Medulla oblongata (tissue), 1 donor: Measurements from ENCODE around the gene SOS2.
"Not testable (repeated sequence)": the region's sequence is repeated elsewhere in the genome, so short reads cannot be mapped to it uniquely, and the experiment has no call there.

ENCODE experiments used
- DNase-seq: peaks from one replicate; pipeline ENCODE4 v3.0.0-alpha.2; 2015; ENCODE audit errors: extremely low spot score

Gene SOS2

DNA sequence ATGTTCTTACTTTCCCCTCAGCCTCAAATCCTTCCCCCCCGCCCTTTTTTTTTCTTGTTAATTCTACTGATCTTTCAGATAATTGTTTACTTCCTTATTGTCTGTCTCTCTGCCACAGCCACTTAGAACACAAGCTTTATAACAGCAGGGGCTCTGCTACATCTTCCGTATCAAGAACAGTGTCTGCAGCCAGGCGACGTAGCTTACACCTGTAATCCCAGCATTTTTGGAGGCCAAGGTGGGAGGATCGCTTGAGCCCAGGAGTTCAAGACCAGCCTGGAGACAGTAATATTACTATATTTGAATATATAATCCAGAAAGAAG, 5.4 kb downstream of the SOS2 start:
- no peak for DNase-seq

DNA sequence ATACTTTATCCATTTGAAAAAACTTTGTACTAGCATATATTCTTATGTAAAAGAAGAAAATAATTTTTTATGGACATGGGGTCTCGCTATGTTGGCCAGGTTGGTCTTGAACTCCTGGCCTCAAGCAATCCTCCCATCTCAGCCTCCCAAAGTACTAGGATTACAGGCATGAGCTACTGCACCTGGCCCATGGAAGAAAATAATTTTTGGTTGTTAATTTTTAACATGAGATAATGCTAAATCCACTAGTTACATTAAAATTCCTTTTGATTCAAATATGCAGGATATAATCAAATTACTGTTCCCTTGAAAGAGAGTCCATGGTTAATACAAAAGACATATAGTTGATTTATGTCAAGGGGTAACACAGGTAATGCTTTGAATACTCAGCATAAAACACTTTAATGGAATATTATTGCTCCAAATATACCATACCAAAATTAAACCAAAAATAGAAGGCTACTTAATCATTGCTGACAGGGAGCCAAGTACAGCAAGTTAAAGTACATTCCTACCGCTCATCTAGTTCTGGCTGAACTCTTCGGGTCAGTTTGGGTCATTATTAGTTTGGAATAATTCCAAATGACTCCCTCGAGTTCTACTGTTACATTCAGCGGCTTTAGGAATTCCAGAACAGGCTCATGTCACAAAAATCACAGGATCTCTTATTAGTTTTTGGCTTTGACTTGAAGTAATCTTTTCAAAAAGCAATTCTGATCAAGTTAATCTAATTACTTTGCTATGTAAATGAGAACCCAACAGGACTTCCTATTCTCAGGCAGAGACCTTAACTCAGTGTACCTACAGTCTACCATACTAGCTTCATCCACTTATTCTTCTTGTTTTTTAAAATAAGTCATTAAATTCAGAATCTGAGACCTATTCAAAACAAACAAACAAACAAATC, 6.1 kb downstream of the SOS2 start:
- no peak for DNase-seq

GRCh38 chr14:50222055-50222613, 9.2 kb downstream of the SOS2 start:
- no peak for DNase-seq

DNA sequence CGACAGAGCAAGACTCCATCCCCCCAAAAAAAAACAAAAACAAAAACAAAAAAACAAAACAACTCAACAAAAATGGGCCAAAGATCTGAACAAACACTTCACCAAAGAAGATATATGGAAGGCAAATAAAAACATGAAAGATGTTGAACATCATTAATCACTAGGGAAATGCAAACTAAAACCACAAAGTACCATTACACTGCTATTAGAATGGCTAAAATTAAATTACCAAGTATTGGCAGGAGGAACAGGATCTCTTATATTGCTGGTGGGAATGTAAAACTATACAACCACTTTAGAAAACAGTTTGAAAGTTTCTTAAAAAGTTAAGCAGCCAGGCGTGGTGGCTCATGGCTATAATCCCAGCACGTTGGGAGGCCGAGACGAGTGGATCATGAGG, 12.9 kb downstream of the SOS2 start:
- DNase-seq: no peak

DNA sequence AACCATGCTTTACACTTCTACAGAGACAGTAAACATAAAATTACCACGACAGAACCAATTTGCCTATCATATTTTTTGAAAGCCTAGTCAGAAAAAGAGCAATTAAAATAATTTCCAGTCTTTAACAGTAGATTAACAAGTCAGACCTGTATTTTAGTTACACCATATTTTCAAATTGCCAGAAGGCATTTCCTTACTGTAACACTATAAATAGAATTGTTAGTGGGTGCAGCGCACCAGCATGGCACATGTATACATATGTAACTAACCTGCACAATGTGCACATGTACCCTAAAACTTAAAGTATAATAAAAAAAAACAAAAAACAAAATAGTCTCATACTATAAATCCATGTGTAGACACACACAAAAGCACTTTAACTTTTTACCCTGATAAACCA, 16.0 kb downstream of the SOS2 start:
- DNase-seq: no peak

DNA sequence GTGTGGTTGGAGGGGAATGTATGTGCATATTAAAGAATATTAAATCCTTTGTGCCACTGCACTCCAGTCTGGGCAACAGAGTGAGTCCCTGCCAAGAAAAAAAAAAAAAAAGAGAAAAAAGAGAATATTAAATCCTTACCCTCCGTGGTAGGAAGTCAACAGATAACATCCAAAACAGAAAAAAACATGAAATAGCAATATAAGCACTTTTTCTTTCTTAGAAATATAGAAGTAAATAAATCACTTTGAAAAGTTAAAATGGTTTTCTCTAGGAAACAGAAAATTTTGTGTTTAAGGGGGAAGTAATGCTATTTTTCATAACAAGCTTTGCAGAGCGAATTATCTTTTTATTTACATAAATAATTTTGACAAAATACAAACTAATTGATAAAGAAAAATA, 17.6 kb downstream of the SOS2 start:
- no peak for DNase-seq

DNA sequence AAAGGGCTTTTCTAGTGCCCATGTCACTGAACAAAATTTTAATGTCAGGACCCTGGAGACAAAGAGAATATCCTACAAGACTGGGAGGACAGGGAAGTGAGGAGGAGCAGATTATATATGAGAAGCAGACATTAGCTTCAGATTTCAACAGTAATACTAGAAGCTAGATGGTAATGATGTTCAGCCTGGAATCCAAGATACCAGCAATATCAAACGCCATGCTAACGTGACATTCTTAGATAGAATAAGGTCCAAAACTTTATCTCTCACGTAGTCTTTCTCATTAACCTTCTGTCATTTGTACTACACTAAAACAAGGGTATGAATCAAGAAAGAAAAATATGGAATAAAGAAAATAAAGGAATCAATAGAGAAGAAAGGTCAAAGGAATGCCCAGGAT, 18.7 kb downstream of the SOS2 start:
- DNase-seq: no peak

DNA sequence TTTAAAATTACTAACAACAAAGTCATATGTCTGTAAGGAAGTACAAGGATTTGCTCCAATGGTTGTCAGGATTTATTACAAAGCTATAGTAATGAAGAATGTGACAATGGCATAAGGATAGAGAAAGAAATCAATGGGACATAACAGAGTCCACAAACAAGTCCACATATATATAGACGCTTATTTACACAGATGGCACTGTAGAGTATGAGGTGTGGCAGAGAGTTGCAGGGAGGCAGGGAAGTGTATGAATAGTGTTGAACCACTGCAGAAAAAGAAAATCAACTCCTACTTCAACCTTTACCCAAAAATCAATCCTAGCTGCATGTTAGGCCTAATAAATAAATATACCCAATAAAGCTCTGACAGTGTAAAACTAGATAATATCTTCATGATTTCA, 21.3 kb downstream of the SOS2 start:
- DNase-seq: no peak

DNA sequence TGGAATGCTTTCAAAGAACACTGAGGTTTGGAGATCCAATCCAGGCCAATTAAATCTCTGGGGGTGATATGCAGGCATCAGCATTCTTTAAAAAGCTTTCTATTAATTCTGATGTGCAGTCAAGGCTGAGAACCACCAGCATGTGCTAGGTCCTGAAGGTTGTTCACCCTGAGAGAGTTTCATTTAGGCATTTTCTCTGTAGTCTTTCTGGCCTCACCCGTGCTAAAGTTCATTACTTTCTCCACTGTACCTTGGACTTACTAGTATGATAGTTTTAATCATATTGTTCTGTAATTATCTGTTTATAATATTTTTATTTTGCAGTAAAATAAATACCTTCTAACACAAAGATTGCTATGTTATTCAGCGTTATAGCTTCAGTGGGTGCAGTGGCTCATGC, 32.9 kb downstream of the SOS2 start:
- no peak for DNase-seq

DNA sequence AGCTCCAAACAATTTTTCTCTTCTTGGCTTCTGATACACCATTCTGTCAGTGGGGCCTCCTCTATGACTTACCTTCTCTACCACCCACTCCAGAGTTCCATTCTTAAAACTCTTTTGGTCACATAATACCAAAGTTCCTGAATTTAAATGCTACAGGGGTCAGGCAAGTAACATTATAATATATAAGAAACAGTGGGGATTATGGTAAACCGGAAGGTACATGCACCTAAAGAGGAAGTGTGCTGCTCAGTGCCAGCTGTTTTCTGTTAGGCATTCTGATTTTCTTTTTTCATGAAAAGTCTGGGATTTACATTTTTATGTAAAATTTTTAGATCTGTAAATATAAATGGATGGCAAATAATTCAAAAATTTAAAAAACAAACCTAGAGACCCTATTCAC, 39.9 kb downstream of the SOS2 start:
- DNase-seq: no peak

- no peak for DNase-seq
Observed at GRCh38 chr14:50186107-50186506, 45.3 kb downstream of the SOS2 start.

GRCh38 chr14:50173891-50174290, 57.5 kb downstream of the SOS2 start:
- DNase-seq: no peak

- no peak for DNase-seq
Observed at GRCh38 chr14:50171895-50172294, 59.5 kb downstream of the SOS2 start.

DNA sequence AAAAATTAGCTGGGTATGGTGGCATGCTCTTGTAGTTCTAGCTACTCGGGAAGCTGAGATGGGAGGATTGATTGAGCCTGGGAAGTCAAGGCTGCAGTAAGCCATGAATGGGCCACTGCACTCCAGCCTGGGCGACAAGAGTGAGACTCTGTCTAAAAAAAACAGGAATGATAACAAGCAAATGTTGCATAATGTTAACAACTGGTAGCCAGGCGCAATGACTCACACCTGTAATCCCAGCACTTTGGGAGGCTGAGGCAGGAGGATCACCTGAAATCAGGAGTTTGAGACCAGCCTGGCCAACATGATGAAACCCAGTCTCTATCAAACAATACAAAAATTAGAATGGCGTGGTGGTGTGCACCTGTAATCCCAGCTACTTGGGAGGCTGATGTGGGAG, 64.0 kb downstream of the SOS2 start:
- not testable (repeated sequence) for DNase-seq

DNA sequence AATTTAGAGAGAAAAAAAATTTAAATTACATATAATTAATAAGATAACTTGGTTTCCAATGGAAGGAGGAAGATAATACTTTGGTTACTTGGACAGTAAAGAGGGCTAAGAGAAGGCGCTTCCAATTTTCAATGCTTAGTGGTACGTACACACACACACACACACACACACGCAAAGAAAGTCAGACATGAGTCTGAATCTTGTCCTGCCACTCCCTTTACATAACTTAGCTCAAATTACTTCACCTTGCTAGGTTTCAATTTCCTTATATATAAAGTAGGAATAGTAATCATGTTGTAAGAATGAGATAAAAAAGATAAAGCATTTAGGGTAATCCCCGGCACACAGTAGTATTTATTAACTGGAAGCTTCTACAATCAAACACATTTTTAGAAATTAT, 75.3 kb downstream of the SOS2 start:
- no peak for DNase-seq

- DNase-seq: no peak
Observed at GRCh38 chr14:50148799-50149198, 82.6 kb downstream of the SOS2 start.

GRCh38 chr14:50139192-50139591, 92.2 kb downstream of the SOS2 start:
- DNase-seq: no peak

GRCh38 chr14:50127802-50128201, 103.6 kb downstream of the SOS2 start:
- DNase-seq: no peak

- DNase-seq: peak; percentile 43
Observed at GRCh38 chr14:50123062-50123461, 108.3 kb downstream of the SOS2 start.

DNA sequence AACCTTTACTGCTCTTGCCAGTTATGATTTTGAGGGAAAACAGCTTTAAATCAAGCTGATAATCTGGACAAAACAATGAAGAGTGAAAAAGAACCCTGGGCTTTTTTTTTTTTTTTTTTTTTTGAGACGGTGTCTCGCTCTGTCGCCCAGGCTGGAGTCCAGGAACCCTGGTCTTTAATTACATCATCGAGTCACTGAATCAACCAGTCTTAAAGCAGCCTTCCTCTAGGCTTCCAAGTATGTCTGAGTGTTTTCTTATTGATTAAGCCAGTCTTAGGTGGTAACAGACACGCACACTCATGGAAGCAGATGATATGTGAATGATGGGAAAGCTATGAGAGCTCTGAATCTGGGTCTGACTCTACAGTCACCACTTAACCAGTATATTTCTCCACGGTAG, 109.1 kb downstream of the SOS2 start:
- no peak for DNase-seq

DNA sequence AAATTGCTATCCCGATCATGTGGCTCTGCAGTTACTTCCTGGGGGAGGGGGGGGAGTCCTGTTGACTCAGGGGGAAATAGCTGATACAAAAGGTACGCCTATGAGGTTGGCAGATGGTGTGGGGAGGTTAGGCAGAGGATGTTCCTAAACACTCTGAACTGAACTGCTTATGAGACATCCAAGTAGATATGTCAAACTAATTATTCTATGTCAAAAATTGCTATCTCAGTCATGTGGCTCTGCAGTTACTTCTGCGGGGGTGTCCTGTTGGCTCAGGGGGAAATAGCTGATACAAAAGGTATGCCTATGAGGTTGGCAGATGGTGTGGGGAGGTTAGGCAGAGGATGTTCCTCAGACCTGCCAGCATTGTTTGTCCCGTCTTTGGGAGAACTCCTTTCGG, 109.9 kb downstream of the SOS2 start:
- DNase-seq: no peak

DNA sequence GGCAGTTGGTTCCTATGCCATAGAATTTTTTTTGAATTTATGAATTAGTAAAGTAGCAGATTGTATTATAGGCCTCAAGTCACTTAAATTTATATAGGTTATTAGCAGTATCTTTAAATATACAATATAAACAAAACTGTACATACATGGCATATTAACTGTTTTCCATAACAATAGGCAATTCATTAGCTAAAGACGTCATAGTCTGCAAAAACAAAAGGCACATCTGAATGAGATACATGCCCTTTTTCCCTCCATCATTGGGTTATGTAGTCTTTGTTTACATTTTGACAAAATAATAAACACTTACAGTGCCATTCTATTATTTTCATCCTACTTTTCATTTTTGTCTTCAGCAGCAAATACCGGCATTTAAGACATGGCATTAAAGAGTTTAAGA, 113.9 kb downstream of the SOS2 start:
- DNase-seq: peak; percentile 48

- peak; percentile 61 for DNase-seq
Observed at GRCh38 chr14:50116966-50117365, 114.4 kb downstream of the SOS2 start.
